Progenitor cell of endocrine pancreas (in vitro differentiated cells): ENCODE results near the gene MEF2A. TPM values are rescaled to one million over a fixed set of nuclear protein-coding genes. Genes with fewer than 3 reads are reported as not detected.

ENCODE experiments used
- DNase-seq: peaks from one replicate; pipeline ENCODE4 v3.0.0; 2021; ENCODE audit warnings: low spot score; ENCODE audit not compliant: unreplicated experiment
- H3K27ac Mint-ChIP-seq: 2 replicates; pipeline ENCODE4 v1.8.0; 2021; ENCODE audit warnings: mild to moderate bottlenecking, moderate library complexity, mixed read lengths
- H3K27me3 Mint-ChIP-seq: 2 replicates; pipeline ENCODE4 v1.8.0; 2021; ENCODE audit warnings: mixed read lengths
- H3K36me3 Mint-ChIP-seq: 2 replicates; pipeline ENCODE4 v1.8.0; 2022; ENCODE audit warnings: mixed read lengths; ENCODE audit not compliant: insufficient read depth
- H3K4me1 Mint-ChIP-seq: 2 replicates; pipeline ENCODE4 v1.8.0; 2021; ENCODE audit warnings: low read depth, mixed read lengths
- H3K4me3 Mint-ChIP-seq: 2 replicates; pipeline ENCODE4 v1.8.0; 2021; ENCODE audit warnings: low read depth, mild to moderate bottlenecking, moderate library complexity, mixed read lengths
- H3K9me3 Mint-ChIP-seq: 2 replicates; pipeline ENCODE4 v1.8.0; 2021; ENCODE audit warnings: low read depth, mixed read lengths
- total RNA-seq: library from RNA; stranded (reverse); gene quantifications from 2 replicates; pipeline ENCODE4 v1.2.1, GENCODE V29; 2021
- TF ChIP-seq, protein P1 (sequence below): fragments of 200-600 bp; sonication (generic); IDR thresholded peaks from one replicate; pipeline ENCODE4 v1.5.0; 2021; ENCODE audit warnings: antibody characterized with exemption, mild to moderate bottlenecking; ENCODE audit not compliant: unreplicated experiment

Gene MEF2A
- total RNA-seq, 1 donor from 2014 or later, result 36.2 TPM

- DNase-seq, result no peak
- Mint-ChIP-seq H3K4me3 (peak overlapping the region; percentile 9), H3K27ac (no peak overlapping the region), H3K9me3 (no peaks in the 10 kb centered on the region), H3K27me3 (peaks cover 6% of the 10 kb centered on the region), H3K4me1 (peaks cover 24% of the 10 kb centered on the region), H3K36me3 (peaks cover 1% of the 10 kb centered on the region)
- TF ChIP-seq, protein P1, sequence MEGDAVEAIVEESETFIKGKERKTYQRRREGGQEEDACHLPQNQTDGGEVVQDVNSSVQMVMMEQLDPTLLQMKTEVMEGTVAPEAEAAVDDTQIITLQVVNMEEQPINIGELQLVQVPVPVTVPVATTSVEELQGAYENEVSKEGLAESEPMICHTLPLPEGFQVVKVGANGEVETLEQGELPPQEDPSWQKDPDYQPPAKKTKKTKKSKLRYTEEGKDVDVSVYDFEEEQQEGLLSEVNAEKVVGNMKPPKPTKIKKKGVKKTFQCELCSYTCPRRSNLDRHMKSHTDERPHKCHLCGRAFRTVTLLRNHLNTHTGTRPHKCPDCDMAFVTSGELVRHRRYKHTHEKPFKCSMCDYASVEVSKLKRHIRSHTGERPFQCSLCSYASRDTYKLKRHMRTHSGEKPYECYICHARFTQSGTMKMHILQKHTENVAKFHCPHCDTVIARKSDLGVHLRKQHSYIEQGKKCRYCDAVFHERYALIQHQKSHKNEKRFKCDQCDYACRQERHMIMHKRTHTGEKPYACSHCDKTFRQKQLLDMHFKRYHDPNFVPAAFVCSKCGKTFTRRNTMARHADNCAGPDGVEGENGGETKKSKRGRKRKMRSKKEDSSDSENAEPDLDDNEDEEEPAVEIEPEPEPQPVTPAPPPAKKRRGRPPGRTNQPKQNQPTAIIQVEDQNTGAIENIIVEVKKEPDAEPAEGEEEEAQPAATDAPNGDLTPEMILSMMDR, result no peak
Measured at GRCh38 chr15:99568625-99569352, 3.0 kb downstream of the MEF2A start.

- peaks cover 3% of the 10 kb centered on the region for H3K9me3 Mint-ChIP-seq
- peaks cover 24% of the 10 kb centered on the region for H3K4me1 Mint-ChIP-seq
- no peak for DNase-seq
- no peak overlapping the region for H3K4me3 Mint-ChIP-seq
- no peaks in the 10 kb centered on the region for H3K27me3 Mint-ChIP-seq
- TF ChIP-seq, protein P1, result no peak
- H3K36me3 Mint-ChIP-seq, result peaks cover 9% of the 10 kb centered on the region
- H3K27ac Mint-ChIP-seq, result no peak overlapping the region
Measured at GRCh38 chr15:99571299-99571698, 5.5 kb downstream of the MEF2A start.

DNA sequence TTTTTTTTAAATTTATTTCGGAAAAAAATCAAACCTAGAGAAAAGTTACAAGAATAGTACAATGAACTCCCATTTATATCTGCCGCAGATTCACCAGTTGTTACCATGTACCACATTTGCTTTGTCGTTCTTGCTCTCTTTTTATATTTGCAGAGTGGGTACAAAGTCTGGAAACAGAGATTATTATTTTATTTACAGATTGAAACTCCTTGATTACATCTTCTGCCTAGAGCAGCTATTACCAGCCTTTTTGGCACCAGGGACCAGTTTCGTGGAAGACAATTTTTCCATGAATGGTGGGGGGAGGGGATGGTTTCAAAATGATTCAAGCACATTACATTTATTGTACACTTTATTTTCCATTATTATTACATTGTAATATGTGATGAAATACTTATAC lies 8.3 kb downstream of the MEF2A start:
- Mint-ChIP-seq H3K4me3 (no peak overlapping the region), H3K27me3 (no peaks in the 10 kb centered on the region), H3K27ac (no peak overlapping the region), H3K36me3 (peaks cover 9% of the 10 kb centered on the region), H3K9me3 (peaks cover 3% of the 10 kb centered on the region), H3K4me1 (peaks cover 21% of the 10 kb centered on the region)
- TF ChIP-seq, protein P1, result no peak
- DNase-seq, result no peak

GRCh38 chr15:99574502-99574901 lies 8.7 kb downstream of the MEF2A start:
- peaks cover 9% of the 10 kb centered on the region for H3K36me3 Mint-ChIP-seq

DNA sequence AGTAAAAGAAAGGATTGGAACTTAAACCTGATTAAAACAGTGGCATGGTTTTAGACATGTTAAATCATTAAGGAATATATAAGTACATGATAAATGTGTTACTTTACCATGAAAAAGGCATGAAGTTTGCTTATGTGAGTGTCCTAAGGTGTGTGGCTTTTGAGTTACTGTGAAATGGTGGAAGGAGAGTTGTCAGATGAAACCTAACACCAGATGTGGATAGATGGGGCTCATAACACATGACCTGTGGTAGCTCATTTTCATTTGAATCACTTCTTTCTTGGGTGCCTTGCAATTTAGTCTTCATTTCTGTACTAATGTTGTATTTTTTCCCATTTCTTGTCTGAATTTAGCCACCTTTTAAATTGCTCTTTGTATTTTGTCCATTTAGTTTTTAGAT lies 13.0 kb downstream of the MEF2A start:
- peaks cover 8% of the 10 kb centered on the region for H3K36me3 Mint-ChIP-seq
- TF ChIP-seq, protein P1, result no peak
- peaks cover 24% of the 10 kb centered on the region for H3K4me1 Mint-ChIP-seq
- H3K9me3 Mint-ChIP-seq, result peaks cover 3% of the 10 kb centered on the region
- no peaks in the 10 kb centered on the region for H3K27me3 Mint-ChIP-seq
- H3K4me3 Mint-ChIP-seq, result no peak overlapping the region
- H3K27ac Mint-ChIP-seq, result no peak overlapping the region
- DNase-seq, result no peak

More at GRCh38 chr15:99574502-99574901, 8.7 kb downstream of the MEF2A start:
- Mint-ChIP-seq H3K9me3 (peaks cover 3% of the 10 kb centered on the region), H3K4me3 (no peak overlapping the region), H3K27me3 (no peaks in the 10 kb centered on the region), H3K27ac (no peak overlapping the region), H3K4me1 (peaks cover 19% of the 10 kb centered on the region)
- DNase-seq, result no peak
- TF ChIP-seq, protein P1, result no peak
